Activated CD4-positive, CD25-positive, alpha-beta regulatory T cell treated with anti-CD3 and anti-CD28 coated beads, Interleukin-2, amount 50 U/mL, for 16 hours (primary cell): Measurements from ENCODE around the gene MYO7B.

Source experiments
- DNase-seq: peaks from one replicate; pipeline ENCODE4 v3.0.0-alpha.2; 2020; ENCODE audit warnings: low read depth, low spot score

The MYO7B gene

GRCh38 chr2:127636248-127637235, 101.1 kb downstream of the MYO7B start:
- DNase-seq, result no peak

DNA sequence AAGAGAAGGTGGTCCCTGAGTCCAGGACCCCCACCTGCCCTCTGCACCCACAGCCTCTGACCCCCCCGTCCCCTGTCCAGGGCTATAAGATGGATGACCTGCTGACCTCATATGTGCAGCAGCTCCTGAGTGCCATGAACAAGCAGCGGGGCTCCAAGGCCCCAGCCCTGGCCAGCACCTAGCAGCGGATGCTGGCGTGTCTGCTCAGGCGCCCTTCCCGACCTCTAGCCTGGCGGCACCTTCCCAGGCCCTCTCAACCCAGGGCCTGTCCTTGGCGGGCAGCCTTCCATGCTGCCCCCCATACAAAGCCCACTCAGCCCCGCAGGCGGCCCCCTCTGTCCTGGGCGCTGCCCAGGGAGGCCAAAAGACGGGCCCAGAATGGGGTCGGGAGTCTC, 101.8 kb downstream of the MYO7B start:
- no peak for DNase-seq

DNA sequence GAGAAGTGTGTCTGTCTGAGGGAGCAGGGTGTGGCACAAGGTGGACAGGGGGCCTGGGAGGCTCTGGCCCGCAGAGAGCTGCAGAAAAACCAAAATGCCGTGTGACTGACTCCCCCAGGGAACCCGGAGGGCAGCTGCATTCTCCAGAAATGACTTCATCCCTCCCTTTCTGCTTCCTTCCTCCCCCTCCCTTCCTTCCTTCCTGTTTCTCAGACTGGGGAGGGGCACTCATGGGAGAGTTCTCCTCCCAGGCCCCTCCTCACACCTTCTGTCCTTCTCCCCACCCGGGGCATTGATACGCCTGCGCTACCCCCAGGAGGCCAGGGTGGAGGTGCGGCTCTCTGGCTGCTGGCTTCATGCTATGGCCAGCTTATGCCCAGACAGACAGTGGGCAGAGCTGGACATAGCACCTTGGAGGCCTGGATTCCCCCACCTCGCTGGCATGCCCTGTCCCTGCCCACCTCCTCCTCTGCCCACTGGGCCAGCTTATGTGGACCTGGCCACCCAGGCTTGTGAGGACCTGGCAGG, 102.3 kb downstream of the MYO7B start:
- DNase-seq, result no peak

DNA sequence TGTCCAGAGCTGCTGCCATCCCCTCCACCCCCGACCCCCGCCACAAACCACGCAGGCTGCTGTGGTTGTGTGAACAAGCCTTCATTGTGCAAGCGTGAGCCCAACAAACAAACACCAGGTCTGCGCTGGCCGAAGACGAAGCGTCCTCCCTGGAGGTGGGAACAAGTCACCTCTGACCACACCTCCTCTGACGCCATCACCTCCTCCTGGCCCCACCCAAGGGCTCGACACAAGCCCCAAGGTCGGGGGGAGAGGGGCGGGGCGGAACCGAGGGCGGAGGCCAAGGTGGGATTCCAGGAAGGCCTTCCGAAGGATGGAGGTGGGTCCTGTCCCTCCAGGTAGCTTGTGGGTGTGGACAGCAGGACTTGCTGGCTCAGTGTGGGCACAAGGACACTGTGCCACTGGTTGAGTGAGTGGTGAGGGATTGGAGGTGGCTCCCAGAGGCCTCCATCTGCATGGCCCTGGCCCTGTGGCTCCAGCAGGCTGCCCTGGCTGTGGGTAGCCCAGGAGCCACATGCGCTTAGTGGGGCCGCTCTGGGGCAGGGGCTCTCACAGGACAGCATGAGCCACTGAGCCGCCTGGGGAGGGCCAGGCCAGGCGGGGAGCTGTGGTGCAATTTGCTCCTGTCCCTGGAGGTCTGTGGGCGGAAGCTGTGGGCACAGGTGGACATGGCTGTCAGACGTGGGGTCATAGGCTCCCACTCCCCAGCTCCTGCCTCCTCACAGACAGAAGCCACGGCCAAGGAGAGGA, 103.1 kb downstream of the MYO7B start:
- no peak for DNase-seq

GRCh38 chr2:127639111-127639474, 103.6 kb downstream of the MYO7B start:
- DNase-seq, result no peak

DNA sequence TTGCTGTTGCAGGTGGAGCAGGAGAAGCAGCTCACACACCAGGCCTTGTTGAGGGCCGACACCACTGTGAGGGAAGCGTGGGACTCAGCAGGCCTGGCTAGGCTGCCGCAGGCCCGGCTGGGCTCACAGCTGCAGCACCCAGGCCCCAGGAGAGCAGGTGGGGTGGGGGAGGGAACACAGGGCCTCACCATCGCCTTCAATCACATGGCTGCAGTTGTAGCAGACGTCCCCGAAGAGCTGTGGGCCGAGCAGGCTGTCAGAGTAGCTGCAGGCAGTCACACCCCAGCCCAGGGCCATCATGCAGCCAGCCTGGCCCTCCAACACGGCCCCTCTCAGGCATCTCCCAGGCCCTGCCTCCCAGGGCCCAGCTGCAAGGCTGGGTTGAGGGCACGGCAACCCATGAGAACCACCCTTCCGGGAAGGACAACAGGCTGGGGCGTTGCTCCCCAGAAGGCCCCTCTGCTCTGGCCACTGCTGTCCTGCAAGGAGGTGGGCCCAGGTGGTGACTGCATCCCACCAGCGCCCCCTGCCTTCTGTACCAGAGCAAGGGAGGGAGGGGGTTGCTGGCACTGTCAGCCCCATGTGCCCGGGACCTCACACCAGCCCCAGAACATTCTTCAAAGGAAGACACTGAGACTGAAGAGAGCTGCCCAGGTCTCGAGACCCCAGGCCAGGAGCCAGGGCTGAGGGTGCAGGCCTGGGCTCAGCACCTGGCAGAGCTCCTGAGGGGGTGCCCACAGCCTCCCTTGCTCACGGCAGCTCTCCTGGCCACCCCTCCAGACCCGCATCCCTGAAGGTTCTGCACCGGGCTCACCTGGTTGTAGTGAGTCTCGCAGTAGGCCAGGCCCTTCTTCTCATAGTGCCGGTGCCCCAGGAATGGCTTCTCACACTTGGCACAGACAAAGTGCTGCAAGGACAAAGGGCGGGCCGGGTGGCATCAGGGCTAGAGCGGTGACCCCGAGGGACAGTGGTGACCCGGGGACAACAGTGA, 104.9 kb downstream of the MYO7B start:
- no peak for DNase-seq

- DNase-seq, result no peak
These were observed 105.7 kb downstream of the MYO7B start for GRCh38 chr2:127641133-127641532.

DNA sequence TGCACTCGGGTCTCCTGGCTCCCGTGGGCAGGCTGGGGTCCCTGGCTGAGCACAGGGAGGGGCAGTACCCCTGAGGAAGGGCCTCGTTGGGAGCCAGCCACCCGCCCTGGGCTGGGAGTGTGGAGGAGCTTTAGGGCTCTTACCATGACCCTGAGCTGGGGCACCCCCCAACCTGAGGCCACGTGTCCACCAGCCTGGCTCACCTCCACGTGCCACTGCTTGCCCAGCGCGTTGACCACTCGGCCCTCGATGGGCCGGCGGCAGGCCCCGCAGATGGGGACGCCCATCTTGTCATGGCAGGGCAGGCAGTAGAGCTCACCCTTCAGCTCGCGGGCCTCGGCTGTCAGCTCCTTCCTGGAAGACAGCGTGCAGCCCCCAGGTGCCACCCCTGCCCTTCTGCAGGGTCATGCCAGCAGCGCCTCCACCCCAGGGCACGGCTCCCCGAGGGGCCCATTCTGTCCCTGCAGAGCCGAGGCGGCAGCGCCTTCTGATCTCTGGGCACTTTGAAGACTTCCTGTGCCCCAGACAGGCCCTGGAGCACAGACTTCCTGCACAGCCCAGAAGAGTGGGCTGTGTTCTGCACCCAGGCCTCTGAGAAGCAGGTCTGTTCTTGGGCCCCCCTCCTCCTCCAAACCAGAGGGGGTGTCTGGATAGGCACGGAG, 106.5 kb downstream of the MYO7B start:
- DNase-seq, result no peak

DNA sequence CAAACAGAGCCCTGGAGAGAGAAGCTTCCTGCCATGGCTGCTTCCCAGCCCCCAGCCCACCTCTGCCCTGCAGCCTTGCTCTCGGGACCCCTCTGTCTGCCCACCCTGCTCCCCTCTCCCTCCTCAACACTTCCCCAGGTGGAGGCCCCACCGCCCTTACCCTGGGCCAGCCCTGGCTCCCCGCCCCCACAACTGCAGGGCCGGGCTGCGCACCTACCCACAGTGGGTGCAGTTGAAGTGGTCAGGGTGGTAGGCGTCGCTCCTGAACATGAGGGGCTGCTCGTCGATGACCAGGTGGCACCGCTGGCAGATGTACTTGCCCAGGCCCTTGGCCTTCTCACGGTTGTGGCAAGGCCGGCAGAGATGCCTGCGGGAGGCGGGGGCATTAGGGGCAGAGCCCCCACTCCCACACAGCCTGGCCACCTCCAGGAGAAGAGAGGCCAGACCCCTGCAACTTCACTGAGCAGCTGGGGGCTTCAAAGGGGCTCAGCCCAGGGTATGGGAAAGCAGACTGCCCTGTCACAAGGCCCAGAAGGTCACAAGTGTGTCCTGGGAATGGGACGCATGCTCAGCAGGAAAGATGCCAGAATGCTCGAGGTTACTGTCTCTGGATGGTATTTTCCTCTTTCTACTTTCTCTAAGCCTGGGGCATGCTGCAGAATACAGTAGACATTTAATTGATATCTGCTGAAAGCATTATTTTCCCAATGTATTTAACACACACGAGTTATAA, 107.4 kb downstream of the MYO7B start:
- no peak for DNase-seq

DNA sequence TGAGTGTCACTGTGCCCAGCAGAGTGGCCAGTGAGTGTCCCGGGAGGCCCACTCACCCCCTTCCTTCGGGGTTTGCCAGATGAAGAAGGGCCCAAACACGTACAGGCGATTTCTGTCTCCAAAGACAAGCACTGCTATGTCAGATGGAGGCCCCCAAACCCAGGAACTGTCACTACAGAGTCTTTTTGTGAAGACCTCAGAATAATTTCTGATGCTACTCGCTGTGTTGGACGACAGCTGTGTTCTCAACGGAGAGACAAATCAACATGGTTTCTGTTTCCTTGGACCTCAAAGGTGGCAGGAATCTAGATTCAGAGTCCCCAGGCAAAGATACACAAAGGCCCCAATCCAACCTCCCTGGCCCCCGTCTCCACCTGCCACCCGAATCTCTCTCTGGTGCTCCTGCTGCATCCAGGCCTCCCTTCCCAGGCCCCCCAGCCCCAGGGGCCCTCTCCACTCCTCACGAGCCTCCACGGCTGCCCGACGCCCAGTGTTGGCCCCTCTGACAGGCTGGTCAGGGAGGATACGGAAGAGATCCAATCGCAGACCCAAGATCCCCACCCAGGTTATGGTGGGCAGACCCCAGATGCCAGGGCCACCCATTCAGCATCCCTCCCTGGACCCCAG, 108.1 kb downstream of the MYO7B start:
- no peak for DNase-seq

DNA sequence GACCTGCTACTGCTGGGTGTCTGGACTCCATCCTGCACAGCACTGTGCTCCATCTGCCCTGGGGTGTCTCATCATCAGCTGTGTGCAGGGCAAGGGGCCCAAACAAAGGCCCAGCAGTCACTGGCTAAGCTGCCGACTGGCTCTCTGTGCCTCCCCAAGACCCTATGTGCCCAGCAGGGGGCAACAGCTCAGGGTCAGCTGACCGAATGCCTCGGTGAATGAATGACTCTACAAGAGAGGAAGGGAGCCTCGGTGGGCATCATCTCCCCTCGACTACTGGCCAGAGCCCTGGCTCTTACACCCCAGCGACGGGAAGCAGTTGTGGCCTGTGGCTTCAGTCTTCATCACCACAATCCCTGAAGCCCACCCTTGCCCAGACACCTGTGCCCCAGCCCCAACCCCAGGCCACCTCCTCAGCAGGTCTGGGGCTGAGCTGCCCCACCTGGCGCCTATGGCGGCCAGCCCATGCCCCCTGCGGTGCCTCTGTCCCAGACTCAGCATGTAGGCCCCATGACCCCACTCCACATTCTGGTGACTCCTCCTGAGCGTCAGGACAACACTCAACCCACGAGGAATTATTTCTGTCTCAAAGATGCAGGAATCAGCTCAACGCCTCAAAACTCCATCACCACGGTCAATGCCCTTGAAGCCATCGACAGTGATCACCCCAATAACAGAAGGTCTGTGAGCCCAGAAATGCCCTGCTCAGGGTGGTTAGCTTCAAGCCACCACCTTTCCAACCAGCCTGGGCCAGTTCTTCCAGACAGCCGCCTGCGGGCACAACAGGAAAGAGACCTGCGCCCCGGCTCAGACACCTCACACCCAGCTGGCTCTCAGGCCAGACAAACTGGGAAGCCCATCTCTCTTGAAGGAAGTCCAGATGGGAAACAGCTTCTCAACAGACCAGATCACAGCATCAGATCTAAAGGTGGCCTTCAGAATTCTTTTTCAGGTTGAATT, 108.9 kb downstream of the MYO7B start:
- DNase-seq, result no peak

DNA sequence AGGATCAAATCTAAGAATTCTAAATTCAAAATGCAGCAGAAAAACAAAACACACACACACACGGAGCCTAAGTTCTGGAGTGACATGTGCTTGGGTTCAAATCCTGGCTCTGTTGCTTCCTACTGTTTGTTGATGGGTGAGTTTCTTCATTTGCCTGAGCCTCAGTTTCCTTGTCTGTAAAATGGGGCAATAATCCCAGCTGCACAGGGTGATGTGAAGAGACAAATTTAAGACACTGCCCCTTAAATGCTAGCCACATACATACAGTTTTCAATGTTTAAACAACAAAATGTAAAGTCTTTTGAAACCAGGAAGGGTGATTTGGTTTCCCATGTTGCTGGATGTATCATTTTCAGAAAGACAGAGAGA, 109.5 kb downstream of the MYO7B start:
- no peak for DNase-seq

GRCh38 chr2:127645395-127646291, 110.2 kb downstream of the MYO7B start, which contains the start of gene GPR17:
Gene GPR17, plus strand, starts transcription at chr2:127646153. Its CDS starts 4,583 bp downstream, at chr2:127650736.
- no peak for DNase-seq

- no peak for DNase-seq
These were observed 111.2 kb downstream of the MYO7B start for GRCh38 chr2:127646487-127647241.

DNA sequence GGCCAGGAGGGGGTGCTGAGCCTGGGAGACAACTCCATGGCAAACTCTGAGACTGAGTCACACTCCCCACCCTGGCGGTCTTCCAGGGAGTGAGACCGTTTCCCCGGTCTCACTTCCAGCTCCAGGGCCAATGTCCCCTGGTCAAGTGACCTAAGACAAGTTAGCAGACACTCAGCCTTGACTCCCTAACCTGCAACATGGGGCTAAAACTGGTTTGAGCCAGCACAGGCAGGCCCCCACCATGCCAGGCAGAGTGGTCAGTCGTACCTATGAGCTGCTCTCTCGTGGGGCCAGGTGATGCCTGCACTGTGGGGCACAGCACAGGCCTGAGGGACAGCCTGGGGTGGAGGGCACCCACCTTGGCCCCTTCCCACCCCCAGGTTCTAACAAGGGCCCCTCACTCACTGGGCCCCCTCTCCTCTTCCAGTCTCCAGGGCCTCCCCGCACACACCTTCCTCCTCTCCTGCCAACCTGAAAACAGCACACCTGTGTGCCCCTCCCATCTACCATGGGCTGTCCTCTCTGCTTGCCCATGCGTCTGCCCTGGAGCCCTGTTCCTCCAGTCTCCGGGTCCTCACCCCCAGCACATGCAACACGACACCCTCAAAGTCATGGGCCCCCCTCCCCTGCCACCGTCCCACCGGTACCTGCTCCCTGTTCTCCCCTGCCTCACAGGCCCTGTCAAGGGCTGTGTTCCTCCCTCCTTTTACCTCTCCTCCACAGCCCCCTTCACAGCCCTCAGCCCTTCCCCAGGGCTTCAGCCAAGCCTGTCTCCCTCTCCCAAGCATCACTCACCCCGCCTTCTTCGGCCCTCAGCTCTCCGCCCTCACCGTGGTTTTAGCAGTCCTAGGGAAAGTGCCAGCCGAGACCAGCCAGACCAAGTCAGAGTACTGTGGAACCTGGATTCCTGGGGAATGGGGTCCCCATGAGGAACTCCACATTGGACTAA, 112.0 kb downstream of the MYO7B start:
- DNase-seq, result no peak
